ENCODE measurements around the gene KBTBD4.

- TF ChIP-seq CTCF (conservative IDR thresholded peaks at IDR 0.05; ENCODE audit: low read depth, low read length) (no peak), EZH2 (IDR thresholded peaks at IDR 0.05; ENCODE audit: borderline replicate concordance, low read depth, low read length, poor library complexity, severe bottlenecking) (no peak)
Observed at GRCh38 chr11:47527186-47527585, 51.6 kb downstream of the KBTBD4 start.

All from A673 (cell line).